ENCODE measurements around the gene ATXN1.

DNA sequence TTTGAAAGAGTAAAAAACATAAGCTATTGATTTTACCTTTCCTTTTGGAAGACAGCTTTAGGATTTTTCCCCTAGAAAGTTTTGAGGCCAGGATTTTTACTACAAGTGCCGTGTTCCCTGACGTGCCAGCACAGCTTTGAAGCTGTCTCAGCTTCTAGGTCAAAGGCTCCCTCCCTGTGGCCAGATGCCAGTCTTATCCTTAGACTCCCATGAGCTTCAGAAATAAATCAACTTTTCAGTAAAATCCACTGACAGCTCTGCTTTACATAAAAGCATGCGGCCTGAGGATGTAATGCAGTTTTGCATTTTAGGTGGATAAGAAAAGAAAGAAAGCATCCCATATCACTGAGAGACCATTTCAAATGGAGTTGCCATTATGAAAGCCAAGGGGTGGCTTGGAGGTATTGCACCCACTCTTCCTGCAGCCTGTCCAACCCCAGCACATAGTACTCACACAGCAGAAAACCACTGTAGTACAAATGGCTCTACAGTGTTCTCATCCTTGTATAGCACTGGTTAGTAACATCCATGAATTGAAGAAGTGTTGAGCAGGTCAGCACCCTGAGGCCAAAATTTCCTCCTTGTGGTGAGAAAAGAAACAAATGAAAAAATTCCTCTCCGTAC is 15.2 kb upstream of the ATXN1 start:
- TF ChIP-seq SMC3 (conservative IDR thresholded peaks at IDR 0.05; ENCODE audit: poor library complexity) (no peak), MXI1 (conservative IDR thresholded peaks at IDR 0.05; ENCODE audit: poor library complexity, severe bottlenecking) (no peak)
- TF ChIP-seq, protein P1, sequence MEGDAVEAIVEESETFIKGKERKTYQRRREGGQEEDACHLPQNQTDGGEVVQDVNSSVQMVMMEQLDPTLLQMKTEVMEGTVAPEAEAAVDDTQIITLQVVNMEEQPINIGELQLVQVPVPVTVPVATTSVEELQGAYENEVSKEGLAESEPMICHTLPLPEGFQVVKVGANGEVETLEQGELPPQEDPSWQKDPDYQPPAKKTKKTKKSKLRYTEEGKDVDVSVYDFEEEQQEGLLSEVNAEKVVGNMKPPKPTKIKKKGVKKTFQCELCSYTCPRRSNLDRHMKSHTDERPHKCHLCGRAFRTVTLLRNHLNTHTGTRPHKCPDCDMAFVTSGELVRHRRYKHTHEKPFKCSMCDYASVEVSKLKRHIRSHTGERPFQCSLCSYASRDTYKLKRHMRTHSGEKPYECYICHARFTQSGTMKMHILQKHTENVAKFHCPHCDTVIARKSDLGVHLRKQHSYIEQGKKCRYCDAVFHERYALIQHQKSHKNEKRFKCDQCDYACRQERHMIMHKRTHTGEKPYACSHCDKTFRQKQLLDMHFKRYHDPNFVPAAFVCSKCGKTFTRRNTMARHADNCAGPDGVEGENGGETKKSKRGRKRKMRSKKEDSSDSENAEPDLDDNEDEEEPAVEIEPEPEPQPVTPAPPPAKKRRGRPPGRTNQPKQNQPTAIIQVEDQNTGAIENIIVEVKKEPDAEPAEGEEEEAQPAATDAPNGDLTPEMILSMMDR (IDR thresholded peaks at IDR 0.05; ENCODE audit: poor library complexity, severe bottlenecking), result peak; percentile 21

All from neural cell (in vitro differentiated cells).